GM12892 (cell line): ENCODE measurements around the gene HACD2.

ENCODE experiments used
- DNase-seq: peaks from one replicate; pipeline ENCODE4 v3.0.0; 2011; ENCODE audit not compliant: insufficient read length
- FAIRE-seq: peaks from 2 replicates; lab custom pipeline; 2011; peaks lifted over from hg19 to GRCh38; lab: Jason Lieb, UNC
- POLR2A ChIP-seq: IDR thresholded peaks from 2 replicates; pipeline ENCODE4 v1.6.1; 2011; ENCODE audit warnings: low read depth, low read length, control low read depth
- POLR2AphosphoS5 ChIP-seq: IDR thresholded peaks from 2 replicates; pipeline ENCODE4 v1.6.1; 2011; ENCODE audit warnings: low read depth, low read length, control low read depth
- TAF1 ChIP-seq: IDR thresholded peaks from 2 replicates; pipeline ENCODE4 v1.6.1; 2011; ENCODE audit warnings: low read depth, mild to moderate bottlenecking, control low read depth, low read length, borderline replicate concordance

The HACD2 gene

GRCh38 chr3:123448536-123449101, 136.2 kb downstream of the HACD2 start, which contains the start of gene ADCY5:
TSS of gene ADCY5 (minus strand) at chr3:123449090. CDS start at chr3:123448545, 545 bp downstream.
- FAIRE-seq (no peak), DNase-seq (no peak)
- TF ChIP-seq POLR2A: no peak
- no peak for TF ChIP-seq POLR2AphosphoS5
- no peak for TF ChIP-seq TAF1

- DNase-seq (peak; percentile 41), FAIRE-seq (no peak)
- TF ChIP-seq POLR2AphosphoS5 (no peak), TAF1 (no peak), POLR2A (no peak)
These were observed 136.9 kb downstream of the HACD2 start for GRCh38 chr3:123447749-123448517.

GRCh38 chr3:123447416-123447748, 137.5 kb downstream of the HACD2 start:
- no peak for TF ChIP-seq POLR2A
- no peak for TF ChIP-seq POLR2AphosphoS5
- TF ChIP-seq TAF1: no peak
- no peak for DNase-seq
- no peak for FAIRE-seq

GRCh38 chr3:123446610-123447109, 138.2 kb downstream of the HACD2 start:
- FAIRE-seq: no peak

GRCh38 chr3:123446210-123446609, 138.6 kb downstream of the HACD2 start:
- no peak for FAIRE-seq
- DNase-seq: no peak

More at GRCh38 chr3:123446610-123447109, 138.2 kb downstream of the HACD2 start:
- no peak for DNase-seq
- TF ChIP-seq POLR2AphosphoS5 (no peak), TAF1 (no peak), POLR2A (no peak)

GRCh38 chr3:123445702-123446101, 139.2 kb downstream of the HACD2 start:
- no peak for FAIRE-seq
- DNase-seq: no peak
- no peak for TF ChIP-seq POLR2AphosphoS5
- no peak for TF ChIP-seq POLR2A
- no peak for TF ChIP-seq TAF1

More at GRCh38 chr3:123446210-123446609, 138.6 kb downstream of the HACD2 start:
- TF ChIP-seq TAF1: no peak
- TF ChIP-seq POLR2A: no peak
- TF ChIP-seq POLR2AphosphoS5: no peak

GRCh38 chr3:123444744-123445143, 140.1 kb downstream of the HACD2 start:
- DNase-seq (no peak), FAIRE-seq (no peak)
- no peak for TF ChIP-seq POLR2AphosphoS5
- no peak for TF ChIP-seq POLR2A
- no peak for TF ChIP-seq TAF1

GRCh38 chr3:123444023-123444422, 140.8 kb downstream of the HACD2 start:
- DNase-seq (no peak), FAIRE-seq (no peak)
- TF ChIP-seq POLR2AphosphoS5 (no peak), TAF1 (no peak), POLR2A (no peak)

- FAIRE-seq (no peak), DNase-seq (no peak)
- no peak for TF ChIP-seq POLR2A
- no peak for TF ChIP-seq POLR2AphosphoS5
- TF ChIP-seq TAF1: no peak
These were observed 141.9 kb downstream of the HACD2 start for GRCh38 chr3:123442908-123443307.

- no peak for FAIRE-seq
- DNase-seq: no peak
- no peak for TF ChIP-seq POLR2AphosphoS5
- no peak for TF ChIP-seq TAF1
- TF ChIP-seq POLR2A: no peak
These were observed 142.7 kb downstream of the HACD2 start for GRCh38 chr3:123442125-123442524.
